MCF 10A (cell line): ENCODE measurements around the gene PFN4. TPM values are rescaled to one million over a fixed set of nuclear protein-coding genes. Genes with fewer than 3 reads are reported as not detected.

Experiments used
- BruUV-seq: library from RNA; stranded (reverse); fragments of 400-500 nt; replicated peaks from 2 replicates; lab custom pipeline; 2021; lab: Mats Ljungman, UMichigan
- CTCF ChIA-PET: fragments of 300-600 bp; sonication (Branson Sonifier 250); formaldehyde crosslinking; extraction: SDS; loops from one replicate; lab custom pipeline; 2021; ENCODE audit warnings: antibody characterized with exemption, inconsistent platforms; lab: Yijun Ruan, JAX
- POLR2A ChIA-PET: fragments of 300-600, 350-650 bp; sonication (Branson Sonifier 250); formaldehyde crosslinking; extraction: SDS; loops from one replicate; lab custom pipeline; 2020; ENCODE audit warnings: antibody characterized with exemption, inconsistent platforms; lab: Yijun Ruan, JAX
- DNase-seq: peaks from one replicate; pipeline ENCODE4 v3.0.0-alpha.2; 2018; ENCODE audit not compliant: unreplicated experiment
- H3K27ac Mint-ChIP-seq: one replicate; pipeline ENCODE4 v1.8.0; 2022; ENCODE audit warnings: mild to moderate bottlenecking, low read depth, mixed read lengths; ENCODE audit not compliant: unreplicated experiment
- H3K27me3 Mint-ChIP-seq: one replicate; pipeline ENCODE4 v1.8.0; 2022; ENCODE audit warnings: mixed read lengths; ENCODE audit not compliant: insufficient read depth, unreplicated experiment
- H3K36me3 Mint-ChIP-seq: one replicate; pipeline ENCODE4 v1.8.0; 2022; ENCODE audit warnings: mild to moderate bottlenecking, moderate library complexity, mixed read lengths; ENCODE audit not compliant: insufficient read depth, unreplicated experiment
- H3K4me1 Mint-ChIP-seq: one replicate; pipeline ENCODE4 v1.8.0; 2022; ENCODE audit warnings: mixed read lengths; ENCODE audit not compliant: insufficient read depth, unreplicated experiment
- H3K4me3 Mint-ChIP-seq: one replicate; pipeline ENCODE4 v1.8.0; 2022; ENCODE audit warnings: mild to moderate bottlenecking, moderate library complexity, mixed read lengths; ENCODE audit not compliant: unreplicated experiment
- H3K9me3 Mint-ChIP-seq: one replicate; pipeline ENCODE4 v1.8.0; 2022; ENCODE audit warnings: mixed read lengths; ENCODE audit not compliant: unreplicated experiment
- intact Hi-C: fragments of 100-400 bp; cut with micrococcal nuclease; formaldehyde crosslinking; loops from 2 replicates; pipeline ENCODE4 v1.14.1; 2022
- total RNA-seq: library from RNA; stranded (reverse); gene quantifications from 2 replicates; pipeline ENCODE4 v1.2.3, GENCODE V29; 2022
- TF ChIP-seq, protein P1 (sequence below): fragments of 200-600 bp; IDR thresholded peaks from one replicate; pipeline ENCODE4 v1.8.0; 2022; ENCODE audit warnings: antibody characterized with exemption, mild to moderate bottlenecking; ENCODE audit not compliant: unreplicated experiment

The PFN4 gene
- total RNA-seq, 1 experiment from 2014 or later: 1.8 TPM

DNA sequence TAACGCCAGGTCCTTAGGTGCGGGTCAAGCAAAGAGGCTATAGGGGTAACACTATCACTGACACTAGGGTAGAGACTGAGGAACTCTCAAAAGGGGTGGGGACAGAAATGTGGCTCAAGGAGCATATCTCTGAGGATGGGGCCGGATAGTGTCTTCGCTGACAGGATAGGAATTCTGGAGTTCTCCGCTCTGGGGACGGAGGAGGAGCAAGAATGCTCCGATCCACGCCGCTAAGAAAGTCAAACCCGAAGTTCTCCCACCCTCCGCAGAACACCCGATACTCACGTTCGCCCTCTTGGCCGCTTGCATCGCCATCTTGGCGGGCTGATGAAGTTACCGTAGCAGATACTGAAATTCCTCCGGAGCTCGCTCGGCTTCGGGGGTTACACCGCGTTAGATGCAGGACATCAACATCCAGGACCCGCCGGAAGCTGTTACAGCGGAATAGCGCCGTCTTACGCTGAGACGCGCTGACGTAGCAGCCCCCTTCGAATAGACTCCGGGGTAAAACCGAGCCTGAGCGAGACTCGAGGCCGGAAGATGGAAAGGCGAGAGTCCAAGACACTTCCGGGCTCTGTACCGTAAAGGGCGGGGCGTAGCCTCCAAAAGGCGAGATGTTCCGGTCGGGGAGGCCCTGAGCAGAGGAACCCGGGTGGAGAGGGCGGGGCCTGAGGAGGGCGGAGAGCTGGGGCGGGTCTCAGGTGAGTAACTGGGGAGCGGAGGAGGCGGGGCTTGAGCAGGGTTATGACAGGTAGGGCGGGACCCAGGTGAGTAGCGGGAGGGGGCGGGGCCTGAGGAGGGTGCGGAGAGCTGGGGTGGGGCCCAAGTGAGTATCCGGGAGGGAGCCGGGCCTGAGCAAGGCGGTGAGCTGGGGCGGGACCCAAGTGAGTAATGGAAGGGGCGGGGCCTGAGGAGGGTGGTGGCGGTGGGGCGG is 47.0 kb downstream of the PFN4 start, which contains the start of gene SF3B6:
TSS of gene SF3B6 (minus strand) at position 412 of the 934 bp plus-strand sequence. CDS start at position 315, 97 bp downstream.
- Mint-ChIP-seq H3K4me3 (peak within 1 kb of the TSS; percentile 97), H3K4me1 (peaks cover 22% of the 10 kb centered on the region), H3K27me3 (no peaks in the 10 kb centered on the region), H3K27ac (peak within 1 kb of the TSS; percentile 97), H3K9me3 (no peaks in the 10 kb centered on the region), H3K36me3 (peaks cover 83% of the 10 kb centered on the region)
- peak; percentile 100 for DNase-seq
- TF ChIP-seq, protein P1, sequence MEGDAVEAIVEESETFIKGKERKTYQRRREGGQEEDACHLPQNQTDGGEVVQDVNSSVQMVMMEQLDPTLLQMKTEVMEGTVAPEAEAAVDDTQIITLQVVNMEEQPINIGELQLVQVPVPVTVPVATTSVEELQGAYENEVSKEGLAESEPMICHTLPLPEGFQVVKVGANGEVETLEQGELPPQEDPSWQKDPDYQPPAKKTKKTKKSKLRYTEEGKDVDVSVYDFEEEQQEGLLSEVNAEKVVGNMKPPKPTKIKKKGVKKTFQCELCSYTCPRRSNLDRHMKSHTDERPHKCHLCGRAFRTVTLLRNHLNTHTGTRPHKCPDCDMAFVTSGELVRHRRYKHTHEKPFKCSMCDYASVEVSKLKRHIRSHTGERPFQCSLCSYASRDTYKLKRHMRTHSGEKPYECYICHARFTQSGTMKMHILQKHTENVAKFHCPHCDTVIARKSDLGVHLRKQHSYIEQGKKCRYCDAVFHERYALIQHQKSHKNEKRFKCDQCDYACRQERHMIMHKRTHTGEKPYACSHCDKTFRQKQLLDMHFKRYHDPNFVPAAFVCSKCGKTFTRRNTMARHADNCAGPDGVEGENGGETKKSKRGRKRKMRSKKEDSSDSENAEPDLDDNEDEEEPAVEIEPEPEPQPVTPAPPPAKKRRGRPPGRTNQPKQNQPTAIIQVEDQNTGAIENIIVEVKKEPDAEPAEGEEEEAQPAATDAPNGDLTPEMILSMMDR: no peak
- TSS peak; percentile 62 for BruUV-seq
- intact Hi-C loops: loop anchor here (2.0 kb wide), 1 partner anchor 149 kb away; the partner anchor contains the start of gene ATAD2B
- ChIA-PET POLR2A (interaction anchor here (0.6 to 3.3 kb wide), 35 partner anchors 8 to 717 kb away, joined by 3 to 72 read pairs (median 5); partner anchors contain the start of genes ATAD2B, CENPO, FKBP1B and ITSN2), CTCF (interaction anchor here (0.6 to 1.3 kb wide), 7 partner anchors 9 to 744 kb away, joined by 3 to 8 read pairs (median 3); partner anchors contain the start of gene TP53I3)

DNA sequence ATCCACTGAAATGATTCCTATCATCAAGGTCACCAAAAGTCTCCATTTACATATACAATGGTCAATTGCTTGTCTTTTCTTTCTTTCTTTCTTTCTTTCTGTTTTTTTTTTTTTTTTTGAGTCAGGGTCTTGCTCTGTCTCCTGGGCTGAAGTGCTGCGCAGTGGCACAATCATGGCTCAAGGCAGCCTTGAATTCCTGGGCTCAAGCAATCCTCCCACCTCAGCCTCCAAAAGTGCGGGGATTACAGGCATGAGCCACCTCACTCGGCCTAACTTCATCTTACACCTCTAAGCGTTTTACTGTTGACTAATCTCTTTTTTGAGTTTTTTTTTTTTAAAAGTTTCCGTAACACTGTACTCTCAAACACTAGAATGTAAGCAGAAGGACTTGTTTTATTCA is 47.9 kb downstream of the PFN4 start:
- Mint-ChIP-seq H3K4me1 (peaks cover 20% of the 10 kb centered on the region), H3K27ac (peak overlapping the region; percentile 97), H3K4me3 (peak overlapping the region; percentile 97), H3K27me3 (no peaks in the 10 kb centered on the region), H3K9me3 (no peaks in the 10 kb centered on the region), H3K36me3 (peaks cover 83% of the 10 kb centered on the region)
- no TSS peak for BruUV-seq
- intact Hi-C loops: no loop called here
- ChIA-PET CTCF (no interaction called here), POLR2A (interaction anchor here (0.8 to 3.3 kb wide), 11 partner anchors 9 to 258 kb away, joined by 3 to 72 read pairs (median 16); partner anchors contain the start of genes ATAD2B, FKBP1B, TP53I3 and UBXN2A)
- TF ChIP-seq, protein P1: no peak
- DNase-seq: no peak

DNA sequence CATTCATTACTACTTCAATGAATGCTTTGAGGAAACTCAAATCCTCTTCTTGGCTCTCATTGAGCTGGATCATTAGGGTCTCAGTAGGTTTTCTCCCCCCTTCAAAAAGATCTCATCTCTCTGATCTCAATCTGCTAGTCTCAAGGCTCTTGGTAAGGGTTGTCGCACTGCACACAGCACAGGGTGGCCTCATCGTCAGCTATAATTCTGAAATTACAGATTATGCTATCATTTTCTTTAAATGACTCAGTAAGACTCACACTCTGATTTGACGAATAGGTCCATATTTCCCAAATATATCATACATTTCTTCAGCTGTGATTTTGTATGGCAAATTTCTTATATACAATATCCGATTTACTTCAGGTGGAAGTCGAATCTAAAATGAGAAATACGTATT is 49.3 kb downstream of the PFN4 start:
- Mint-ChIP-seq H3K27ac (no peak overlapping the region), H3K4me1 (peaks cover 20% of the 10 kb centered on the region), H3K9me3 (no peaks in the 10 kb centered on the region), H3K27me3 (no peaks in the 10 kb centered on the region), H3K36me3 (peaks cover 86% of the 10 kb centered on the region), H3K4me3 (peak overlapping the region; percentile 97)
- TF ChIP-seq, protein P1: no peak
- intact Hi-C loops: no loop called here
- ChIA-PET POLR2A (interaction anchor here (0.6 to 2.2 kb wide), 8 partner anchors 11 to 308 kb away, joined by 3 to 17 read pairs (median 3); partner anchors contain the start of genes ATAD2B, FAM228B, FKBP1B and PFN4), CTCF (interaction anchor here (0.9 to 1.1 kb wide), 2 partner anchors 22 to 250 kb away, joined by 3 read pairs; no protein-coding TSS in a partner anchor)
- no peak for DNase-seq
- BruUV-seq: no TSS peak
